Hepatocyte (in vitro differentiated cells): Measurements from ENCODE around the gene RASGEF1C. TPM values are rescaled to one million over a fixed set of nuclear protein-coding genes. Genes with fewer than 3 reads are reported as not detected.
"Not testable (repeated sequence)": the region's sequence is repeated elsewhere in the genome, so short reads cannot be mapped to it uniquely, and the experiment has no call there.

Source experiments
- DNase-seq: peaks from one replicate; pipeline ENCODE4 v3.0.0-alpha.2; 2016; ENCODE audit warnings: low spot score
- H2AFZ ChIP-seq: fragments of 200-600 bp; sonication (generic); 2 replicates; pipeline ENCODE4 v1.6.0; 2016; ENCODE audit warnings: antibody characterized with exemption, mild to moderate bottlenecking
- H3K27ac ChIP-seq: fragments of 200-600 bp; sonication (generic); 2 replicates; pipeline ENCODE4 v1.5.1; 2016; ENCODE audit warnings: mild to moderate bottlenecking
- H3K27me3 ChIP-seq: fragments of 200-600 bp; sonication (generic); 2 replicates; pipeline ENCODE4 v1.6.1; 2016
- H3K36me3 ChIP-seq: fragments of 200-600 bp; sonication (generic); replicated peaks from 2 replicates; pipeline ENCODE4 v1.5.1; 2016; ENCODE audit warnings: low read depth; ENCODE audit not compliant: insufficient read depth
- H3K4me1 ChIP-seq: fragments of 200-600 bp; sonication (generic); 2 replicates; pipeline ENCODE4 v1.5.1; 2016; ENCODE audit warnings: mild to moderate bottlenecking, moderate library complexity; ENCODE audit not compliant: insufficient read depth
- H3K4me2 ChIP-seq: fragments of 200-600 bp; sonication (generic); 2 replicates; pipeline ENCODE4 v1.6.0; 2016
- H3K4me3 ChIP-seq: fragments of 200-600 bp; sonication (generic); 2 replicates; pipeline ENCODE4 v1.5.1; 2016; ENCODE audit warnings: mild to moderate bottlenecking
- H3K79me2 ChIP-seq: fragments of 200-600 bp; sonication (generic); 2 replicates; pipeline ENCODE4 v1.6.0; 2017; ENCODE audit warnings: mild to moderate bottlenecking
- H3K9me2 ChIP-seq: fragments of 200-600 bp; sonication (generic); replicated peaks from 2 replicates; pipeline ENCODE4 v1.6.0; 2017; ENCODE audit warnings: mild to moderate bottlenecking; ENCODE audit not compliant: insufficient read depth
- H3K9me3 ChIP-seq: fragments of 200-600 bp; sonication (generic); 2 replicates; pipeline ENCODE4 v1.5.1; 2016; ENCODE audit warnings: low read depth, mild to moderate bottlenecking
- H4K20me1 ChIP-seq: fragments of 200-600 bp; sonication (generic); 2 replicates; pipeline ENCODE4 v1.6.0; 2016; ENCODE audit warnings: mild to moderate bottlenecking; ENCODE audit not compliant: insufficient read depth, poor library complexity, severe bottlenecking
- EZH2 ChIP-seq: fragments of 200-600 bp; sonication (generic); IDR thresholded peaks from 2 replicates; pipeline ENCODE4 v1.6.1; 2016; ENCODE audit warnings: antibody characterized with exemption, mild to moderate bottlenecking, borderline replicate concordance
- EZH2phosphoT487 ChIP-seq: fragments of 200-600 bp; sonication (generic); IDR thresholded peaks from one replicate; pipeline ENCODE4 v1.6.1; 2018; ENCODE audit warnings: antibody characterized with exemption, mild to moderate bottlenecking, low read depth, moderate library complexity; ENCODE audit not compliant: unreplicated experiment, severe bottlenecking
- WGBS: methylation state at CpG from one replicate; pipeline ENCODE4 v1.1.6; 2016; ENCODE audit warnings: low lambda C conversion rate; ENCODE audit errors: missing lambda C conversion rate; 5-methylcytosine and 5-hydroxymethylcytosine counted together
- polyA plus RNA-seq: library from polyadenylated mRNA; unstranded; fragments of >200 nt; fragmentation: Nextera tagmentation; extraction: Ambion mirVana; gene quantifications from 2 replicates; pipeline ENCODE4 v1.2.1, GENCODE V29; 2016
- total RNA-seq: library from RNA; depleted of rRNA; stranded (reverse); fragments of >200 nt; gene quantifications from 2 replicates; pipeline ENCODE4 v1.2.3, GENCODE V29; 2014
- TF ChIP-seq, protein P1 (sequence below): fragments of 200-600 bp; sonication (generic); IDR thresholded peaks from 2 replicates; pipeline ENCODE4 v1.5.1; 2016; ENCODE audit warnings: antibody characterized with exemption, mild to moderate bottlenecking; ENCODE audit not compliant: poor library complexity

The RASGEF1C gene
- total and polyA plus RNA-seq, 2 experiments from 2014 or later = not detected

DNA sequence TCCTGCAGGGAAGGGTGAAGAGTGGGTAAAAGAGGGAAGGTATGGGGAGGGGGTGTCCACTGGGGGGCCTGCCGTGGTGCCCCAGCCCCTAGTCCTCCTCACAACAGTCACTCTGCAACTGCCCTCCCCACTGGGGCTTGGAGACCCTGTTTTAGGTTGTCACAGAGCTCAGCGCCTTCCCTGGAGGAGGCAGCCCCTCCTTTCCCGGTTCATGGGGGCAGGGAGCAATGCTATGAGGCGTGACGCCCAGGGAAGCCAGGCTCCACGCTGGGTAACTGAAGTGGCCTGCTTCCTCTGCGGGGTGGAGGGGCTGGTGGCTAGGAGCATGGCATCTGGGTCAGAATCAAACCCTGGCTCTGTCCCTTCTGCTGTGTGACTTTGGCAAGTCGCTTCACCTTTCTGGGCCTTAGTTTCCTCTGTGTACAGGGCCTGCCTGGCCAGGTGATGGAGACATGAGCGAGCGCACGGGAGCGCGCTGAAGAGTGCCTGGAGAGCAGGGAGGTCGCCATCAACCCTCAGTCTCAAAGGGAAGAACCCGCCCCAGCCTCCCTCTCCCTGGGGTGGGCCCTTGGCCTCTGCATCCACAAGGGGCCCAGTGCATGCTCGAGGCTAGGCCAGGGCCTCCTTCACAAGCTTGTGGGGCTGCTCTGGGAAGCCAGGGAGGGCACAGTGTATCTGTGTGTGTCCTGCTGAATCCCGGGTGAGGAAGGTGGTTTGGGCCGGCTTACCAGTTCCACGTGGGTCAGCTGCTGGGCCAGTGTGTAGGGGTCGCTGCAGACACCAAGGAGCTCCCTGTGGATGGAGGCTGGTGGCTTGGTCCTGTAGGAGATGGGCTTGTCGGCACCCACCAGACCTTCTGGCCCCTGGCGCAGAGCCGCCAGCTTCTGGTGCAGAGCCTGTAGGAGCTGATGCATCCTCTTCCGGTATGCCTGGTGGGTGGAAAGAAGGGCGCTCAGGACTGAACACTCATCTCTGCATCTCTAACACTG is 81.0 kb downstream of the RASGEF1C start:
- no peaks in the 10 kb centered on the region for H4K20me1 ChIP-seq
- peak; percentile 2 for DNase-seq
- no peaks in the 10 kb centered on the region for H3K9me3 ChIP-seq
- H3K27me3 ChIP-seq = no peaks in the 10 kb centered on the region
- 89% methylated on average over 25 of the region's 25 CpGs for WGBS
- no peak overlapping the region for H3K4me3 ChIP-seq
- TF ChIP-seq EZH2phosphoT487 (no peak), EZH2 (no peak)
- TF ChIP-seq, protein P1, sequence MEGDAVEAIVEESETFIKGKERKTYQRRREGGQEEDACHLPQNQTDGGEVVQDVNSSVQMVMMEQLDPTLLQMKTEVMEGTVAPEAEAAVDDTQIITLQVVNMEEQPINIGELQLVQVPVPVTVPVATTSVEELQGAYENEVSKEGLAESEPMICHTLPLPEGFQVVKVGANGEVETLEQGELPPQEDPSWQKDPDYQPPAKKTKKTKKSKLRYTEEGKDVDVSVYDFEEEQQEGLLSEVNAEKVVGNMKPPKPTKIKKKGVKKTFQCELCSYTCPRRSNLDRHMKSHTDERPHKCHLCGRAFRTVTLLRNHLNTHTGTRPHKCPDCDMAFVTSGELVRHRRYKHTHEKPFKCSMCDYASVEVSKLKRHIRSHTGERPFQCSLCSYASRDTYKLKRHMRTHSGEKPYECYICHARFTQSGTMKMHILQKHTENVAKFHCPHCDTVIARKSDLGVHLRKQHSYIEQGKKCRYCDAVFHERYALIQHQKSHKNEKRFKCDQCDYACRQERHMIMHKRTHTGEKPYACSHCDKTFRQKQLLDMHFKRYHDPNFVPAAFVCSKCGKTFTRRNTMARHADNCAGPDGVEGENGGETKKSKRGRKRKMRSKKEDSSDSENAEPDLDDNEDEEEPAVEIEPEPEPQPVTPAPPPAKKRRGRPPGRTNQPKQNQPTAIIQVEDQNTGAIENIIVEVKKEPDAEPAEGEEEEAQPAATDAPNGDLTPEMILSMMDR = no peak
- H3K27ac ChIP-seq = no peak overlapping the region
- H3K9me2 ChIP-seq = no peaks in the 10 kb centered on the region
- no peak overlapping the region for H3K4me2 ChIP-seq
- H3K4me1 ChIP-seq = no peaks in the 10 kb centered on the region
- H3K36me3 ChIP-seq = no peaks in the 10 kb centered on the region
- no peak overlapping the region for H2AFZ ChIP-seq
- no peaks in the 10 kb centered on the region for H3K79me2 ChIP-seq

DNA sequence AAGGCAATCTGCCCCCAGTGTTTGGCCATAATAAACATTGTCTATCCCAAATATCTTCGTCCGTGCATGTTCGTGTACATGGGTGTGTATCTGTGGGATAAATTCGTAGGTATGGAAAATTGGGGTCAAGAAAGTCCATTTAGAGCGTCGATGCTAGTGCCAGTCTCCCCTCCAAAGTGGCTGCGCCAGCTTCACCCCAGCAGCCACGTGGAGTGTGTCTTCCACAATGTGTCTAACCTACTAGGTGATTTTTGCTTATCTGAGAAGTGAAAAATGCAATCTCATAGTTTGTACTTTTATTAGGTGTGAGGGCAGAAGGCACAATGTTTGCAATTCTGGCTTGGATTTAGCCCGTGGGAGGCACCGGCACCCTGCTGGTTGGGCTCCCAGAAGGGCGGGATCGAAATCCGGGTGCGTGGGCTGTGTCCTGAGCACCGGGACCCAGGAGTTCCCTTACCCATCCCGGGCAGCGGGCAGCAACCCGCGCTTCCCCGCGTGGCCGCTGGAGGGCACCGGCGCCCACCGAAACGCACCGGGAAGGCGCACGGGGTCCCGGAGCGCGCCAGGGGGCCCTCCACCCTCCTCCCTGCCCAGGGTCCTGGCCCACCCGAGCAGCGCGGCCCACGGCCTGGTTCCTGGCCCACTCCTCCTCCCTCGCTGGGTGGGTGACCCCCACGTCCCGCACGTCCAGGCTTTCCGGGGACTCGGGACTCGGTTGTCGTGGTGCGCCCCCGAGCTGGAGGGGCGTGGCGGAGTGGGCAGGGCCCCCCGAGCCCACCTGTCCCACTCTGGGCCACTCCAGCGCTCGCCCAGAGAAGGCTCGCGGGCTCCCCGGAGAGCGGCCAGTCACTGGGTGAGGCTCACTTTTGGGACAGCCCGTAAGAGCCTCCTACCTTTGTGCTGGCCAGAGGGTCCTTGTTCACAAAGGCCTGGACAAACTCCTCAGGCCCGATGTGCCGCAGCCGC is 82.0 kb downstream of the RASGEF1C start:
- Histone ChIP-seq H3K4me3 (no peak overlapping the region), H4K20me1 (no peaks in the 10 kb centered on the region), H3K27me3 (no peaks in the 10 kb centered on the region), H3K9me3 (no peaks in the 10 kb centered on the region), H3K4me2 (peak overlapping the region; percentile 56), H3K27ac (no peak overlapping the region), H3K36me3 (no peaks in the 10 kb centered on the region), H3K79me2 (no peaks in the 10 kb centered on the region), H2AFZ (no peak overlapping the region), H3K9me2 (no peaks in the 10 kb centered on the region), H3K4me1 (no peaks in the 10 kb centered on the region)
- 59% methylated on average over 51 of the region's 59 CpGs for WGBS
- TF ChIP-seq, protein P1 = peak; percentile 72
- no peak for TF ChIP-seq EZH2phosphoT487
- DNase-seq = peak; percentile 47

DNA sequence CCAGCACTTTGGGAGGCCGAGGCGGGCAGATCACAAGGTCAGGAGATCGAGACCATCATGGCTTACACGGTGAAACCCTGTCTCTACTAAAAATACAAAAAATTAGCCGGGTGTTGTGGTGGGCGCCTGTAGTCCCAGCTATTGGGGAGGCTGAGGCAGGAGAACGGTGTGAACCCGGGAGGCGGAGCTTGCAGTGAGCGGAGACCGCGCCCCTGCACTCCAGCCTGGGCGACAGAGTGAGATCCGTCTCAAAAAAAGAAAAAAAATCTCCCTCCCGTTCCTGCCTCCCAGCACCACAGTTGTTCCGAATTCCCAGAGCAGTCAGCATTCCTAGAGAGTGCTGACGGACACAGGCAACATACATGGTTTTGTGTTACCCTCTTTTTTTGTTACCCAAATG is 82.9 kb downstream of the RASGEF1C start:
- 78% methylated on average over 17 of the region's 17 CpGs for WGBS
- not testable (repeated sequence) for H3K4me1 ChIP-seq, H4K20me1 ChIP-seq, H3K27ac ChIP-seq, H2AFZ ChIP-seq, H3K4me2 ChIP-seq, H3K9me2 ChIP-seq, H3K36me3 ChIP-seq, H3K9me3 ChIP-seq, H3K79me2 ChIP-seq, H3K4me3 ChIP-seq, DNase-seq, H3K27me3 ChIP-seq

DNA sequence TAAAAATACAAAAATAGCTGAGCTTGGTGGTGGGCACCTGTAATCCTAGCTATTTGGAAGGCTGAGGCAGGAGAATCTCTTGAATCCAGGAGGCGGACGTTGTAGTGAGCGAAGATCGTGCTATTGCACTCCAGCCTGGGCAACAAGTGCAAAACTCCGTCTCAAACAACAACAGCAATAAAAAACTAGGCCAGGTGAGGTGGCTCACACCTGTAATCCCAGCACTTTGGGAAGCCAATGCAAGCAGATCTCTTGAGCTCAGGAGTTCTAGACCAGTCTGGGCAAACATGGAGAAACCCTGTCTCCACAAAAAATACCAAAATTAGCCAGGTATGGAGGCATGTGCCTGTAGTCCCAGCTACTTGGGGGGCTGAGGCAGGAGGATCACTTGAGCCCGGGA is 84.3 kb downstream of the RASGEF1C start:
- H4K20me1 ChIP-seq, H3K4me3 ChIP-seq, H3K27ac ChIP-seq, H3K36me3 ChIP-seq, H3K9me2 ChIP-seq, H3K27me3 ChIP-seq, H3K4me1 ChIP-seq, DNase-seq, H3K9me3 ChIP-seq, H3K4me2 ChIP-seq, H2AFZ ChIP-seq, H3K79me2 ChIP-seq: not testable (repeated sequence)
- WGBS = 90% methylated on average over 6 of the region's 6 CpGs
